ENCODE data around the gene TBX21.

The TBX21 gene

GRCh38 chr17:47714773-47715396, 18.2 kb upstream of the TBX21 start:
- no peak for DNase-seq

DNA sequence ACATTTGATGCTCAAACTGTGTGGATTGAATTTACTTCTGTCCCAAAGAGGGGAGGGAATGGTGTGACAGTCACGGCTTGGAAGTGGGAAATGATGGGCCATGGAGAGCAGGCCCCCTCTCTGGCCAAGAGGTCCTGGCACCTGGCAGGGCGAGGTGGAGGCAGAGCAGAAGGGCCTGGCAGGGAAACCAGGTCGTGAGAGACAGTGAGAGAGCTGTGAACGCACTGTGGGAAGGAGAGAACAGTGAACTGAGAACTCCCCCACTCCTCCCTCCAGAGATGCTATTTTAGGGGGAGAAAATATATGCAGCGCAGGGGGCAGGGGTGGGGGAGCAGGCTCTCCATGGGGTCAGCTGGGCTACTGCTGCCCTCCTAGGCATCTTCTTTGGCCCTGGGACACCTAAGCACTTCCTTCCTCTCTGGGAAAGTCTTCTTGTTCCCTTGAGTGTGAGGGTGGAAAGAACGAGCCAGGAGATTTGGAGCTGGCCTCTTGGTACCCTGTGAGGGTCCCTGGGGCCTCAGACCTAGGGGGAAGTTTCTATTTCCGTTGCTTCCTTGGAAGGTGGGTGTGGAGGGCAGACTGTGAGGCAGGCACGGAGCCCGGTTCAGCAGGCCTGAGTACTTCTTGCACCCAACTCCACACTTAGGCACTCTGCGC, 17.2 kb upstream of the TBX21 start:
- DNase-seq = no peak

DNA sequence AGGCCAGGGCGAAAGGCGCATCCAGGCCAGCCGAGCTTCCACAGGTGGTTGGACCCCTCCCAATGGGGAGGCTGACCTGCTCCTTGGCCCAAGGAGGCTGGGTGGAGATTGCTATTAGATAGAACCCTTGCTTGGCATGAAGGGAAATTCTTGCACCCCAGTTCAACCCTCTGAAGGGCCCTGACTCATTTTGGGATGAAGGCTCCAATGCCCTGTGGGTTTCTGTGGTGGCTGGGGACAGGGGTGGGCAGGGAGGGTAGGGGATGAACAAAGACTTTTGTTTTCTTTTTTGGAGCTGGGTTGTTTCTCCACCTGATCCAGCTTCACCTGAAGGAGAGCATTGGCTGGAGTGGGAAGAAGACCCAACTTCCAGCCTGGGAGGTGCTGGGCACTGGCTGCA, 16.7 kb upstream of the TBX21 start:
- DNase-seq = no peak

DNA sequence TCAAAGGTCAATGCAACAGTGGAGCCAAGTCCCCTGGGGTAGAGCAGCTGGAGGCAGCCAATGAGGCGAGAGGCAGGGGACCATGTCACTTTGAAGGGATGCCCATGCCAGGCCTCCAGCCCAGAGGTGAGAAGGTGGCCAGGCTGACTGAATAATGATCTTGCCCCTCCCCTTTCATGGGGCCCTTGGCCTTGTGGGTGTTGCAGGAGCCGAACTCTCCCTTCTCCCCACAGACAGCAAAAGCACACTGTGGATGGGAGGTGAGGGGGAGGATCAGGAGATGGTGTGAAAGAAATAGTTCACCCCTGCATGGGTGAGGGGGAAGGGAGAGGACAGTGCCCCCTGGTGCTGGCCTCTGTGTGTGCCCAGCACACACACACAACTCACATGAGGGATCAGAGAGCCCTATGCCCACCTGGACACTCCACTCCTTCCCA, 15.8 kb upstream of the TBX21 start:
- no peak for DNase-seq

DNA sequence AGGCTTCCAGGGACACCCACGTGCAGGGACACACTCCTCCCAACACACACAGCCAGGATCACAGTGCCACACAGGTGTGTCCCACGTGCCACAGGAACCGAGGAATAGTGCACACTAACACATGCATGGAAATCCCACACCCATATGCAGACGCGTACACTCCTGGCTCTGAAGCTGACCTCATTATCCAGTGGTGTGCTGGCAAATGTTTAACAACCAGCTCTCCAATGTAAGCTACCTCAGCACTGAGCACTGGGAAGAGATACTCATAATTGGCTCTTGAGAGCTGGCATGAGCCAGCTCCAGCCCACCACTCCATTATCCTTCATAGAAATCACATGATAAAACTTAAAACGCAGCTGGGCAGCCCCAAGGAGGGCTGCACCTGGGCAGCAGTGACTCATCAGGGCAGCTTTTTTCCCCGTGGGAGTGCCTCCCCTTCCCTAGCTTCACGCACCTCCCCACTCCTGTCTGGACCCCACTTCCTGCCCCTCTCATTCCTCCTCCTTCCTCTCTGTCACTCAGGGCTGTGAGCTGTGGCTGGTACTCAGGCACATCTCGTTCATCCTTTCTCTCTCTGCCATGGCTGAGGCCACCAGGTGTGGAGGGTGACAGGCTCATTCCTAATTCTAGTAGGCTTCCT, 14.9 kb upstream of the TBX21 start:
- peak; percentile 35 for DNase-seq

- DNase-seq = no peak
Measured at GRCh38 chr17:47718634-47719405, 14.2 kb upstream of the TBX21 start.

DNA sequence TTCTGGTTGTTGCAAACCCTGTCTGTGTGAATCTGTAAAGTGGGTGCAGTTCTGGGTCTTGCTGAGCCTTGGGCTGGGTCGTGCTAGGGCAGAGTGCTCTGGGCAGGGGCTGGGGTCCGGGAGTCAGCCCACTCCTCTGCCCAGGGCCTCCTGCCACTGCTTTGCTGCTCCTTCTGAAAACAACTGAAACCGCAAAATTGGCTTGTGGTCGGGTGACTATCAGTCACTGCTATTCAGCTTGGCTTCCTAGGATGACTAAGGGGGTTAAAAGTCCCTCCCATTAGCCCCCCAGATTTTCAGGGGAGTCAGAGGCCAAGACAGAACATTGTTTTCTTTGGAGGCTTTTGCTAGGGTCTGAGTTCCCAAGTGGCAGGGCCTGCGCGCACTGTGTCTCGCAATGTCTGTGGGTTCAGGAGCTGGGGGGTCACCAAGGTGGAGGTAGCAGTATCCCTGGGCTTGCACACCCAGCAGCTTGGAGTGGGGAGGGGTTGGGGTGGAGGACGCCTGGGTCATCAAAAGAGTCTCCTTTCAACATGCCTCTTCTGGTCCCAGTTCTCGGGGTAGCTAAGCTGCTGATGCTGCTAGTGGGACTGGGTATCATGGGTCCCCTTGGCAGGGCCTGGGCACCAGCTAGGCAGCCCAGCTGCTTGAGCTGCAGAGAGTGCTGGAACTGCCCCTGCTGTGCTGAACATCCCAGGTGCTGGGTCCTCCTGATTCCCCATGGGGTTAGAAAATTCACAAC, 13.5 kb upstream of the TBX21 start:
- DNase-seq = no peak

DNA sequence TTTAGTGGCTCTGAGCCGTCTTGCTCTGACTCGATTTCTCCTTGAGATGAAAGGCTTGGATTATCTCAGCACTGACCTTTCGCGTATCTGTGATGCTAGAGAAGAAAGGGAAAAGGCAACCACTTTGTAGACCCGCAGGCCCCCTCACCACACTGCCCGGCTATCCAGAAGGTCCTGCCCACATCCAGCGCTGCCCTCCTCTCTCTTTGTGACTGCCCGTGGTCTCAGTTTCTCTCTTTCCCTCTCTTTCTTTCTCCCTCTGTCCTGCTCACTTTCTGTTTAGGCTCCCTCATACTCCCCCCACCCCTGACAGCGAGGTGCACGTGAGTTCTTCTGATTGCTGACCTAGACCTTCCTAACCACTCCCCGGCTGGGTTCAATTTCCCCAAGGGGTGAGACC, 12.8 kb upstream of the TBX21 start:
- DNase-seq = no peak

- no peak for DNase-seq
Measured at GRCh38 chr17:47720754-47721533, 12.1 kb upstream of the TBX21 start.

DNA sequence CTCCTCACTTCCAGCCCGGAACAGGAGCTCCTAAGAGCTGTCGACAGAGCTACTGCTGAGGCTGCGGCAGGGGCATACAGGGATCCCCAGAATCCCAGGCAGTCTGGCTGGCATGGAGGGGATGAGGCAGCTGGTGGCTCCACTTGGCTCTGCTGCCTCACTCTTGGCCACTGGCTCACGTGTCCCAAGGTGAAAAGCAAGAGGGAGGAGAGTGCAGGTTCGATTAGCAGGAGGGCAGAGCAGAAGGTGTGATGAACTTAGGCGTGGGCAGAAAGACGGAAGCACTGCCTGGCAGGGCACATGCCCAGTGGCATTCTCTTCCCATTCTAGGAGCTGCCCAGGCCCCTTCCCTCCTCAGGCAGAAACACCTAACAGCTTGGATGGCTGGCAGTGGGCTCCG, 11.3 kb upstream of the TBX21 start:
- DNase-seq = no peak

GRCh38 chr17:47724705-47725104, 8.3 kb upstream of the TBX21 start:
- no peak for DNase-seq

- no peak for DNase-seq
Measured at GRCh38 chr17:47725446-47726111, 7.5 kb upstream of the TBX21 start.

GRCh38 chr17:47726796-47727703, 6.0 kb upstream of the TBX21 start:
- no peak for DNase-seq

GRCh38 chr17:47727704-47728036, 5.4 kb upstream of the TBX21 start:
- no peak for DNase-seq

DNA sequence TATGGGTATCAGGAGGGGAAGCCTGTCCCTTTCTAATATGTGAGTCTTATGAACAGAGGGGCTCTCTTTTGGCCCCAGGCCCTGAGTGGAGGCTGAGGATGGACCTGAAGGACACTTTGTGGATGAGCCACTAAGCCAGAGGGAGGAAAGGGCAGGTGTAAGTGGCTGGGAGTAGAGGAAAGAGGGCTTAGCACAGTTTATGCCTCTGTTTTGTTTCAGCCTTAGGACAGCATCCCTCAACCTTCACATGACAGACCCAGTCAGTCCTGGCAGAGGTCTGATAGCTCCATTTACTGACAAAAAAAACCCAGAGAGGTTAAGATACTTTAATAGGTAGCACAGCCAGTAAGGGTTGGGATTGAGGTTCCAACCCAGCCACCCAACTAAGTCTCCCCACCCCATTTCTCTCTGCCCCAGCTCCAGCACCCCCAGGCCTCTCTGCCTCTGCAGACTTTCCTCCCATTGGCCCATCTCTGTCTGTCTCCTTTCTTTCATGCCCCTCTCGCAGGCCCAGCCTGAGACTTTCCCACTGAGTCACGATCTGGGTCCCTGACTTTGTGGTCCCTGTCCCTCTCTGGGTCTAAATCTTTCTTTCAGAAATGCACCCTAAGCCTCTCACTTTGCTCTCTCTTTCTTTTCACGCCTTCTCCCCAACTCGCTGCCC, 4.7 kb upstream of the TBX21 start:
- no peak for DNase-seq

DNA sequence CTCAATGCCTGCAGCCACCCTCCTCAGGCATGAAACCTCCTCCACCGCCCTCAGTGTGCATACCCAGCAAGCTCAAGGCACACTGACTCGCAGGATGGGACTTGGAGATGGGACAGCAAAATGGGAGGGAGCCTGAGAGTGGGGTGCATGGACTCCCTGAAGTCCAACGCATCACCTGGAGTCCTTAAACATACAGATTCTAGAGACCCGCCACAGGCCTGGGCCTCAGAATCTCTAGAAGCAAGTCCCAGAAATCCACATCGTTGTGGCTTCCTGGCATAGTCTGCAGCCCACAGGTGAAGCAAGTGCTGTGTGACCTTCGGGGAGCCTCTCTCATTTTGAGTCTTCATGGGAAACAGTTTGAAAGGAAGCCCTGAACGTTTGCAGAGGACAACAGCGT, 3.6 kb upstream of the TBX21 start:
- no peak for DNase-seq

GRCh38 chr17:47730681-47731080, 2.4 kb upstream of the TBX21 start:
- DNase-seq = no peak

DNA sequence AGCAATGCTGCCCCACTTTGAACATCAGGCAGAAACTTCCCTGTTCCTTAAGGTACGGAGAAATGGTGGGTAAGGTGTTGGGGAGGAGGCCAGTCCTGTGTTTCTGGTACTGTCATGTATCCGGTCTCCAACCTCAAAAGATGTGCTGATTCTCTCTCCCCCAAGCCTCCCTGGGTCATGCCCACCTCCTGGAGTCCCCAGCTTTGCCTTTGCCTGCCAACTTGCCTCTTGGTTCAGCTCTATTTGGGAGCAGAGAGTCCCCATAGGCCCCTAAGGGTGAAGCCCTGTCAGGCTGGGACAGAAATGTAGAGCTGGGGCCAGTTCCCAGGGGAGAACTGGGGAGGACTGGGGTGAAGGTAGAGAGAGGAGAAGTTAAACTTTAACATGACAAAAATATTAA, 1.6 kb upstream of the TBX21 start:
- no peak for DNase-seq

DNA sequence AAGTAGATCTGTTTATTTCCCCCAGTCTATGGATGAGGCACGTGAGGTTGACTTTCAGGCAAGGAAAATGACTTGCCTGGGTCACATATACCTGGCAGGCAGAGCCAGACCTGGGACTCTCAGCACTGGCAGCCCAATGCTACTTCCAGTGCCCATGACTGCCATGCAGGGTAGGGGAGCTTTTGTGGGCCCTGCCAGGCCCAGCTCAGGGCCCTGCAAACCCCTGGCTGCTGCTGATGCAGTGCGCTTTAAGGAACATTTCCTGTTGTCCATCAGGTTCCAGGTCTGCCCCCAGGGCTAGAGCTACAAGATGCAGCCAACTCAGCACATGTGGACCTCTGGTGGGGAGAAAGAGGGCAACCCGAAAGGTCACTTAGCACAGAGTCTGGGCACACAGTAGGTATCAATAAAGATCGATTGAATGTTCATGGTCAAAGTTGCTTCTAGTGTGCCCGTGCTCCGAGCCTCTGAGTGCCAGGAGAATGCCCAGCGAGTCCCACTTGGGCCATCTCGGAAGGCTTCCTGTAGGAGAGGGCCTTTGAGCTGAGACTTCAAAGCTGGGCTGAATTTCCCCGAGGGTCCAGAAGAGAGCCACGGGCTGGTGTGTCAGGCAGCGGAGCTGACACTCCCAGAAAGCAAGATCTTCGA, 513 bp upstream of the TBX21 start:
- no peak for DNase-seq
